SH-SY5Y (cell line): ENCODE results near the gene SLC25A3.

Experiments used
- GATA2 ChIP-seq: IDR thresholded peaks from 2 replicates; pipeline ENCODE4 v1.6.1; 2011; ENCODE audit warnings: mild to moderate bottlenecking, low read depth, low read length
- GATA3 ChIP-seq: IDR thresholded peaks from 2 replicates; pipeline ENCODE4 v1.6.1; 2011; ENCODE audit warnings: low read depth, mild to moderate bottlenecking, low read length, moderate library complexity

GRCh38 chr12:98561846-98562245 lies 31.6 kb upstream of the SLC25A3 start:
- TF ChIP-seq GATA2 (no peak), GATA3 (no peak)
